Kidney (tissue), 14 donors: Measurements from ENCODE around the gene CNOT6. TPM values are rescaled to one million over a fixed set of nuclear protein-coding genes. Genes with fewer than 3 reads are reported as not detected.
"Not testable (repeated sequence)": the region's sequence is repeated elsewhere in the genome, so short reads cannot be mapped to it uniquely, and the experiment has no call there.

Experiments used
- DNase-seq, 5 donors: peaks; one replicate each; pipeline ENCODE4 v3.0.0-alpha.2; 2013 to 2020
- FAIRE-seq: peaks from 2 replicates; lab custom pipeline; 2012; peaks lifted over from hg19 to GRCh38; lab: Jason Lieb, UNC
- H3K27ac ChIP-seq, 2 donors: one replicate each; pipeline ENCODE4 v1.7.0; 2013; ENCODE audit warnings: low read depth in 2 of 2, low read length in 2 of 2, inconsistent platforms in 1 of 2
- H3K27me3 ChIP-seq: one replicate; pipeline ENCODE4 v1.7.1; 2013; ENCODE audit warnings: low read length, inconsistent platforms; ENCODE audit not compliant: control insufficient read depth, insufficient read depth
- H3K36me3 ChIP-seq, 3 donors: one replicate each; pipeline versions ENCODE4 v1.7.0 to v1.7.1; 2013; ENCODE audit warnings: low read length in 3 of 3, control low read depth in 1 of 3, inconsistent platforms in 1 of 3; ENCODE audit not compliant: insufficient read depth in 3 of 3, control insufficient read depth in 2 of 3
- H3K4me1 ChIP-seq, 3 donors: one replicate each; pipeline versions ENCODE4 v1.7.0 to v1.7.1; 2013; ENCODE audit warnings: low read length in 3 of 3, inconsistent platforms in 1 of 3, low read depth in 1 of 3; ENCODE audit not compliant: control insufficient read depth in 2 of 3, insufficient read depth in 2 of 3
- H3K4me3 ChIP-seq, 3 donors: one replicate each; pipeline versions ENCODE4 v1.7.0 to v1.8.1; 2013; ENCODE audit warnings: low read length in 3 of 3, control low read depth in 1 of 3, inconsistent platforms in 1 of 3
- H3K9ac ChIP-seq, 3 donors: one replicate each; pipeline versions ENCODE4 v1.7.0 to v1.7.1; 2013; ENCODE audit warnings: low read length in 3 of 3, control low read depth in 1 of 3, inconsistent platforms in 1 of 3
- H3K9me3 ChIP-seq, 3 donors: one replicate each; pipeline versions ENCODE4 v1.7.0 to v1.7.1; 2013; ENCODE audit warnings: low read length in 3 of 3, control low read depth in 1 of 3, inconsistent platforms in 1 of 3; ENCODE audit not compliant: control insufficient read depth in 2 of 3, insufficient read depth in 1 of 3
- CTCF ChIP-seq: IDR thresholded peaks from 3 replicates; pipeline ENCODE4 v1.5.1; 2012; ENCODE audit warnings: mild to moderate bottlenecking, moderate library complexity, borderline replicate concordance; ENCODE audit not compliant: insufficient read depth; ENCODE audit errors: extremely low read depth
- intact Hi-C: fragments of 100-400 bp; cut with DNase I; formaldehyde crosslinking; loops from one replicate; pipeline ENCODE4 v1.11.1; 2022
- polyA plus RNA-seq: library from polyadenylated mRNA; stranded (reverse); fragments of 350-450 nt; fragmentation: Illumina TruSeq; extraction: RNeasy Lipid Tissue Mini Kit (QIAGEN cat#74804); gene quantifications from one replicate; pipeline ENCODE4 v1.2.3, GENCODE V29; 2014; ENCODE audit warnings: low read depth, low replicate concordance; ENCODE audit not compliant: insufficient read depth
- total RNA-seq: library from RNA; stranded (reverse); fragmentation: NEBNext Ultra II Directional; extraction: Animal tissue kit (Norgen Biotek cat#: 25700); gene quantifications from one replicate; pipeline ENCODE4 v1.2.1, GENCODE V29; 2021
- donor health status: control.
- donor health status: control.
- donor health status: control.
- donor health status: control.
- donor health status: control.
- donor health status: DM: yes; HTN: yes; CAD: no.
- donor health status: Normal renal cell carcinoma (clear cell type).

The CNOT6 gene
- total and polyA plus RNA-seq, 2 donors from 2014 or later: 5.9 to 25.7 TPM

DNA sequence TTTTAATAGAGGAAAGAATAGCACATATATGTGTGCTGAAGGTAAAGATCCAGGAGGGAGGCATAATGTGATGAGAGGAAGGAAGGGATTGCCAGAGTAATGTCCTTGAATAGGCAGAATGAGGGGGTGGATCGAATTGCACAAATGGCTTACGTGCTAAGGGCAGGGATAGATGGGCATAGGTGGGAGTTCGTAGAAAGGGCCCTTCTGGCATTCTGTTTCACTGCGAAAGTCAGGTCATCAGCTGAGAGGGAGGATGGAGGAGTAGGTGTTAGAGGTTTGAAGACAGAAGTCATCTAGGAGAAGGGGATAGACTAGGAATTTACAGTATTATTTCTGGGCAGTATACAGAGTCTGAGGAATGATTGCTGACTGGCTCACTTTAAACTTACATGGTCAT, 32.1 kb downstream of the CNOT6 start:
- Histone ChIP-seq H3K27me3 (no peaks in the 10 kb centered on the region), H3K4me3 (no peak overlapping the region), H3K9me3 (no peaks in the 10 kb centered on the region), H3K27ac (no peak overlapping the region), H3K36me3 (peaks cover 0 to 3% (median 0%) of the 10 kb centered on the region in 3 donors), H3K4me1 (peaks cover 0 to 6% (median 5%) of the 10 kb centered on the region in 3 donors), H3K9ac (no peak overlapping the region)
- intact Hi-C loops: no loop called here
- peak in 4 of 5 donors; percentile 42 to 71 (median 59) for DNase-seq
- FAIRE-seq: no peak
- TF ChIP-seq CTCF: no peak

- Histone ChIP-seq H3K4me1 (peaks cover 0 to 6% (median 2%) of the 10 kb centered on the region in 3 donors), H3K27ac (no peak overlapping the region), H3K36me3 (peaks cover 2 to 6% (median 3%) of the 10 kb centered on the region in 3 donors), H3K9ac (no peak overlapping the region), H3K9me3 (no peaks in the 10 kb centered on the region), H3K4me3 (no peak overlapping the region), H3K27me3 (no peaks in the 10 kb centered on the region)
- intact Hi-C loops: no loop called here
- DNase-seq (no peak), FAIRE-seq (no peak)
- no peak for TF ChIP-seq CTCF
Observed at GRCh38 chr5:180527659-180528058, 33.5 kb downstream of the CNOT6 start.

DNA sequence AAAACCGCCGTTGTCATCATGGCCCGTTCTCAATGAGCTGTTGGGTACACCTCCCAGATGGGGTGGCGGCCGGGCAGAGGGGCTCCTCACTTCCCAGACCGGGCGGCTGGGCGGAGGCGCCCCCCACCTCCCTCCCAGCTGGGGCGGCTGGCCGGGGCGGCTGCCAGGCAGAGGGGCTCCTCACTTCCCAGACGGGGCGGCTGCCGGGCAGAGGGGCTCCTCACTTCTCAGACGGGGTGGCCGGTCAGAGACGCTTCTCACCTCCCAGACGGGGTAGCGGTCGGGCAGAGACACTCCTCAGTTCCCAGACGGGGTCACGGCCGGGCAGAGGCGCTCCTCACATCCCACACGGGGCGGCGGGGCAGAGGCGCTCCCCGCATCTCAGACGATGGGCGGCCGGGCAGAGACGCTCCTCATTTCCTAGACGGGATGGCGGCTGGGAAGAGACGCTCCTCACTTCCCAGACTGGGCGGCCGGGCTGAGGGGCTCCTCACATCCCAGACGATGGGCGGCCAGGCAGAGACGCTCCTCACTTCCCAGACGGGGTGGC, 36.9 kb downstream of the CNOT6 start:
- intact Hi-C loops, H3K27me3 ChIP-seq, H3K4me3 ChIP-seq, FAIRE-seq, H3K9me3 ChIP-seq, H3K27ac ChIP-seq, H3K9ac ChIP-seq, H3K36me3 ChIP-seq, H3K4me1 ChIP-seq, DNase-seq: not testable (repeated sequence)

DNA sequence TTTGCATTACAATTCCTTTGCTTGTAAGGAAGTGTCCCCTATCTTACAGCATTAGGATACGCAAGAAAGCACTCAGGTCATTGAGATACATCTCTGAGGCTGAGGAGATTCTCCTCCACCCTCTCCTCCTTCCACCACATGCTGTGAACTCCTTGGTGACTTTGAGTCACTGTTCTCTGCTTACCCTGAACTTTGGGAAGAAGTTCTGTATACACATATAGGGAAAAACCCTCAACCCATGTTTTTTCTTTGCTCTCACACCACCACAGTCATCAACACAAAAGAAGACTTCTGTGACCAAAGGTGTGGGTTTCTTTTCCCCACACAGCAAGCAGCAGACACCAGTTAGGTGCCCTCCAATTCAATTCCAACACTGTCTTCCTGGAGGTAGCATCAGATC, 38.1 kb downstream of the CNOT6 start:
- Histone ChIP-seq H3K27me3 (no peaks in the 10 kb centered on the region), H3K9ac (no peak overlapping the region), H3K36me3 (peaks cover 2 to 8% (median 6%) of the 10 kb centered on the region in 3 donors), H3K4me1 (no peaks in the 10 kb centered on the region), H3K9me3 (no peaks in the 10 kb centered on the region), H3K4me3 (no peak overlapping the region), H3K27ac (no peak overlapping the region)
- TF ChIP-seq CTCF: no peak
- intact Hi-C loops: no loop called here
- FAIRE-seq (no peak), DNase-seq (no peak)
